GM19452 (cell line): Measurements from ENCODE around the gene GLG1.
"Not testable (repeated sequence)": the region's sequence is repeated elsewhere in the genome, so short reads cannot be mapped to it uniquely, and the experiment has no call there.

ENCODE experiments used
- ATAC-seq: cut with Tn5 transposase; IDR thresholded peaks from one replicate; pipeline ENCODE4 v1.9.1; 2021; ENCODE audit not compliant: unreplicated experiment

GLG1 gene

GRCh38 chr16:74542911-74543578 is 63.9 kb downstream of the GLG1 start:
- ATAC-seq, result not testable (repeated sequence)

- ATAC-seq, result not testable (repeated sequence)
These were observed 66.3 kb downstream of the GLG1 start for GRCh38 chr16:74540663-74541062.

- ATAC-seq, result not testable (repeated sequence)
These were observed 68.1 kb downstream of the GLG1 start for GRCh38 chr16:74538801-74539200.

- not testable (repeated sequence) for ATAC-seq
These were observed 69.2 kb downstream of the GLG1 start for GRCh38 chr16:74537746-74538145.

- not testable (repeated sequence) for ATAC-seq
These were observed 72.3 kb downstream of the GLG1 start for GRCh38 chr16:74534650-74535049.

GRCh38 chr16:74524926-74525325 is 82.0 kb downstream of the GLG1 start:
- ATAC-seq, result no peak

- no peak for ATAC-seq
These were observed 82.8 kb downstream of the GLG1 start for GRCh38 chr16:74524117-74524516.

- not testable (repeated sequence) for ATAC-seq
These were observed 83.2 kb downstream of the GLG1 start for GRCh38 chr16:74523706-74524105.

GRCh38 chr16:74522160-74522559 is 84.8 kb downstream of the GLG1 start:
- ATAC-seq, result no peak

GRCh38 chr16:74521691-74522090 is 85.2 kb downstream of the GLG1 start:
- no peak for ATAC-seq

- ATAC-seq, result not testable (repeated sequence)
These were observed 88.0 kb downstream of the GLG1 start for GRCh38 chr16:74518934-74519333.

GRCh38 chr16:74511961-74512360 is 95.0 kb downstream of the GLG1 start:
- no peak for ATAC-seq

GRCh38 chr16:74505011-74505410 is 101.9 kb downstream of the GLG1 start:
- no peak for ATAC-seq

GRCh38 chr16:74503412-74503811 is 103.5 kb downstream of the GLG1 start:
- ATAC-seq, result no peak

- no peak for ATAC-seq
These were observed 105.1 kb downstream of the GLG1 start for GRCh38 chr16:74501484-74502478.

GRCh38 chr16:74500907-74501306 is 106.0 kb downstream of the GLG1 start:
- no peak for ATAC-seq

GRCh38 chr16:74499114-74499513 is 107.8 kb downstream of the GLG1 start:
- no peak for ATAC-seq

GRCh38 chr16:74497761-74498160 is 109.2 kb downstream of the GLG1 start:
- no peak for ATAC-seq

- no peak for ATAC-seq
These were observed 110.9 kb downstream of the GLG1 start for GRCh38 chr16:74496054-74496453.

- no peak for ATAC-seq
These were observed 113.9 kb downstream of the GLG1 start for GRCh38 chr16:74492976-74493375.

GRCh38 chr16:74487634-74488495 is 119.0 kb downstream of the GLG1 start:
- no peak for ATAC-seq
